Measurements from ENCODE around the gene GALNTL6. TPM values are rescaled to one million over a fixed set of nuclear protein-coding genes. Genes with fewer than 3 reads are reported as not detected.

Gene GALNTL6
- total RNA-seq, 2 donors from 2014 or later: 0.08 TPM; not detected in 1

DNA sequence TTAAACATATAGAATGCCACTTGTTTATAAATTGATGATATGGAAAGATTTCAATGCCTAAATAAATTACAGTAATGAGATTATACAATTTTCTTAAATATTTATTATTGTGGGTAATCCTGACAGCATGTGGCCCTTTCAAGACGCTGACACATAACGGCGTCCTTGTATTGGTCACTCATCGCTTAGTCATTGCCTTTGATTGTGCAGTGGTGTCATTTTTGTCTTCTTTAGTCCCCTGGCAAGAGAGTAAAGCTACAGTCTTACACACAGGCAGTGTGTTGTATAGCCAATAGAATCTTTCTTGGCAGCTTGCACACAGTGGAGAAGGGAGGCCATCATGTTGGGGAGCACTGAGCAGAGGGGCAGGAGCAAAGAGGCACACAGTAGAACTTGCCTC lies 993.6 kb downstream of the GALNTL6 start:
- TF ChIP-seq, protein P1, sequence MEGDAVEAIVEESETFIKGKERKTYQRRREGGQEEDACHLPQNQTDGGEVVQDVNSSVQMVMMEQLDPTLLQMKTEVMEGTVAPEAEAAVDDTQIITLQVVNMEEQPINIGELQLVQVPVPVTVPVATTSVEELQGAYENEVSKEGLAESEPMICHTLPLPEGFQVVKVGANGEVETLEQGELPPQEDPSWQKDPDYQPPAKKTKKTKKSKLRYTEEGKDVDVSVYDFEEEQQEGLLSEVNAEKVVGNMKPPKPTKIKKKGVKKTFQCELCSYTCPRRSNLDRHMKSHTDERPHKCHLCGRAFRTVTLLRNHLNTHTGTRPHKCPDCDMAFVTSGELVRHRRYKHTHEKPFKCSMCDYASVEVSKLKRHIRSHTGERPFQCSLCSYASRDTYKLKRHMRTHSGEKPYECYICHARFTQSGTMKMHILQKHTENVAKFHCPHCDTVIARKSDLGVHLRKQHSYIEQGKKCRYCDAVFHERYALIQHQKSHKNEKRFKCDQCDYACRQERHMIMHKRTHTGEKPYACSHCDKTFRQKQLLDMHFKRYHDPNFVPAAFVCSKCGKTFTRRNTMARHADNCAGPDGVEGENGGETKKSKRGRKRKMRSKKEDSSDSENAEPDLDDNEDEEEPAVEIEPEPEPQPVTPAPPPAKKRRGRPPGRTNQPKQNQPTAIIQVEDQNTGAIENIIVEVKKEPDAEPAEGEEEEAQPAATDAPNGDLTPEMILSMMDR (IDR thresholded peaks at IDR 0.05): no peak
- no peaks in the 10 kb centered on the region for H3K4me1 ChIP-seq
- no peak overlapping the region for H3K27ac ChIP-seq

DNA sequence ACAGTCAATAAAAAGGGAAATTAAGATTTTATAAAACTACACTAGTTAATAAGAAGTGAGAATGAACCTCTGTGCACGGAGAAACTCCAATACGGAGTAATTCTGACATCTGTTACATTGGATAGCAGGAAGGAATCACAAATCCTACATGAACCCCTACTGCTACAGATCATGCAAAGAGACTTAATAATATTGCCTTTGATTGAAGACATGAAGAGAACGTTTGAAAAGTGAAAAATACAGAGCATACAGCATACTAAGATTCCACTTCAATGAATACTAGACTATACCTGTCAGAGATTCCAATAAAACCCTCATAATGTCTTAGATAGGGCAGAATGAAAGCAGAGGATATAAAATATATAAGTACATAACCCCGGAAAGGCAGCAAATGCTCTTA lies 995.0 kb downstream of the GALNTL6 start:
- Histone ChIP-seq H3K27me3 (no peaks in the 10 kb centered on the region), H3K36me3 (no peaks in the 10 kb centered on the region), H3K4me3 (no peak overlapping the region), H3K4me1 (no peaks in the 10 kb centered on the region), H3K9me3 (no peaks in the 10 kb centered on the region), H3K27ac (no peak overlapping the region)
- TF ChIP-seq, protein P1 (IDR thresholded peaks at IDR 0.05): no peak
- DNase-seq (ENCODE audit: low spot score): no peak

More for the DNA sequence above, 993.6 kb downstream of the GALNTL6 start:
- Histone ChIP-seq H3K27me3 (no peaks in the 10 kb centered on the region), H3K9me3 (no peaks in the 10 kb centered on the region), H3K36me3 (no peaks in the 10 kb centered on the region), H3K4me3 (no peak overlapping the region)
- DNase-seq (ENCODE audit: low spot score): no peak

DNA sequence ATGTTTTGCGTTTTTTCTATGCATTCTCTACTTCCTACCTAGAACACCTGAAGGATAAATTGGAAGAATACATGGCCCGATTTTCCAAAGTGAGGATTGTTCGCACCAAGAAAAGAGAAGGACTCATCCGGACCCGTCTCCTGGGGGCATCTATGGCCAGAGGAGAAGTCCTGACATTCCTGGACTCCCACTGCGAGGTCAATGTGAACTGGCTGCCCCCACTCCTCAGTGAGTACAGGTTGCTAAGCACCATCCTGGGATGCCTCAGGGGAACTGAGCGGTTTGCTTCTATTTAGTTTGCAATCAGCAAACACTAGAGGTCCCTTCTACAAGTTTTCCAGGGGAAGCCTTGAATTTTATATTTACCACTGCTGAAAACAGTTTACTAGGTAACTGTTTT lies 996.1 kb downstream of the GALNTL6 start:
- H3K4me1 ChIP-seq: no peaks in the 10 kb centered on the region
- TF ChIP-seq, protein P1 (IDR thresholded peaks at IDR 0.05): no peak

DNA sequence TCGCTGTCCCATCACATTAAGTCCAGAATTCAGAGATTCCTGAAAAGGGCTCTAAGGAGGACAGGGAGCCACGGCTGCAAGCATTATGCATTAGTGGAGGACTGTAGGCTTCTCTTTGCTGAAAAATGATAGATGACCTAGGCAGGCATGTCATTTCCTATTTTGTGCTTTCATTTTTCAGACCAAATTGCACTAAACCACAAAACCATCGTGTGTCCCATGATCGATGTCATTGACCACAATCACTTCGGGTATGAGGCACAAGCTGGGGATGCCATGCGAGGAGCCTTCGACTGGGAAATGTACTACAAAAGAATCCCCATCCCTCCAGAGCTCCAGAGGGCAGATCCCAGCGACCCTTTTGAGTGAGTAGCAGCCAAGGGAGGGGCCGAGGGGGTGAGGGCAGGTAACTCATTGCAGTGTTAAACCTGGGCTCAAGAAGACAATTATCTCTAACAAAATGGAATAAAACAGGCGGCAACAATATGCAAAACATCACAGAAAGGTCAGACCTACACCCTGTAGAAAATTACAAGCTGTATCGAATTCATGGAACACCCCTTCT lies 1000.2 kb downstream of the GALNTL6 start:
- Histone ChIP-seq H3K9me3 (no peaks in the 10 kb centered on the region), H3K4me3 (no peak overlapping the region), H3K27me3 (no peaks in the 10 kb centered on the region), H3K27ac (no peak overlapping the region), H3K4me1 (no peaks in the 10 kb centered on the region), H3K36me3 (no peaks in the 10 kb centered on the region)
- no peak for DNase-seq (ENCODE audit: low spot score)
- TF ChIP-seq, protein P1 (IDR thresholded peaks at IDR 0.05): no peak

More for the DNA sequence above, 996.1 kb downstream of the GALNTL6 start:
- Histone ChIP-seq H3K9me3 (no peaks in the 10 kb centered on the region), H3K36me3 (no peaks in the 10 kb centered on the region), H3K27ac (no peak overlapping the region), H3K27me3 (no peaks in the 10 kb centered on the region), H3K4me3 (no peak overlapping the region)
- no peak for DNase-seq (ENCODE audit: low spot score)

DNA sequence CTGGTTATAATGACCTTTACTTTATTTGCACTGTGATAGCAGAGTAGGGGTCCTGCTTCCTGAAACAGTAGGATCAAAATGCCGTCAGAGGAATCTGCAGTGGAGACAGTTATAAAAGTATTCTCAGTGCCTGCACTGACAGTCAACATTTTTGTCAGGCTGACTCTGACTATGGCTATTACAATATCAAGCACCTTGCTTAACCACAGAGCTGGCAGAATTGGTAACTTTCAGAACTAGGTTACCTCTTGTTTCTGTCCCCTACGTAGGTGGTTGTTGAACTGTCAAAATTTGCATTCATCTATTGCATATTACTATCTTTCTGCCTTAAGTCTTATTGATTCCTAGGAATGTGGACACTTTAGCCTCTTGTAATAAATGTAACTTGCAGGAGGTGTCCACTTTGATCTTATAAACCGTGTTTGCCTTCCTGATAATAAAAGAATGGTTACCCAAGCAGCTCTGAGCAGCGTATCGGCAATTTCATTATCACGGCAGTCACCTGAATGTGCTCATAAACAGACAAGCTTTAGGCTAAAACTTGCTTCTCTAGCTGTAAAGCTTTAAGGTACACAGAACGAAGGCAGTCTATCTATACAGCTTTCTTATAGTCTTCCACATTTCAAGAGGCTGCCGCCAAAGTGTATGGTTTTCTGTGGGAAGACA lies 1002.4 kb downstream of the GALNTL6 start:
- Histone ChIP-seq H3K36me3 (no peaks in the 10 kb centered on the region), H3K4me3 (no peak overlapping the region), H3K9me3 (no peaks in the 10 kb centered on the region), H3K4me1 (no peaks in the 10 kb centered on the region), H3K27me3 (no peaks in the 10 kb centered on the region), H3K27ac (no peak overlapping the region)
- DNase-seq (ENCODE audit: low spot score): no peak
- TF ChIP-seq, protein P1 (IDR thresholded peaks at IDR 0.05): no peak
